Measurements from ENCODE around the gene RCAN2. TPM values are rescaled to one million over a fixed set of nuclear protein-coding genes. Genes with fewer than 3 reads are reported as not detected.

Gene RCAN2
- total RNA-seq, 4 donors from 2014 or later: 28.7 to 79.1 (median 36.3) TPM

GRCh38 chr6:46210294-46210693, 281.0 kb downstream of the RCAN2 start:
- DNase-seq (ENCODE audit: extremely low spot score): no peak
- H3K27me3 ChIP-seq: no peaks in the 10 kb centered on the region
- H3K4me3 ChIP-seq: no peak overlapping the region
- TF ChIP-seq CTCF (IDR thresholded peaks at IDR 0.05): no peak
- no peak for TF ChIP-seq EP300 (IDR thresholded peaks at IDR 0.05)
- no peak for TF ChIP-seq POLR2A (IDR thresholded peaks at IDR 0.05; ENCODE audit: low read depth)
- no peak for TF ChIP-seq POLR2AphosphoS5 (IDR thresholded peaks at IDR 0.05)
- no peak overlapping the region for H3K27ac ChIP-seq (replicated peaks in 1 of 4)
- H3K4me1 ChIP-seq: no peaks in the 10 kb centered on the region
- intact Hi-C loops (cut with DNase I): no loop called here
- 85% methylated on average over 5 of the region's 5 CpGs for WGBS
- no peaks in the 10 kb centered on the region for H3K36me3 ChIP-seq
- no peaks in the 10 kb centered on the region for H3K9me3 ChIP-seq

- no peaks in the 10 kb centered on the region for H3K9me3 ChIP-seq
- no peaks in the 10 kb centered on the region for H3K4me1 ChIP-seq
- H3K27ac ChIP-seq (replicated peaks in 1 of 4): no peak overlapping the region
- DNase-seq (ENCODE audit: extremely low spot score): no peak
- H3K36me3 ChIP-seq: no peaks in the 10 kb centered on the region
- H3K4me3 ChIP-seq: no peak overlapping the region
- TF ChIP-seq EP300 (IDR thresholded peaks at IDR 0.05) (no peak), CTCF (IDR thresholded peaks at IDR 0.05) (no peak), POLR2A (IDR thresholded peaks at IDR 0.05; ENCODE audit: low read depth) (no peak), POLR2AphosphoS5 (IDR thresholded peaks at IDR 0.05) (no peak)
- no peaks in the 10 kb centered on the region for H3K27me3 ChIP-seq
- intact Hi-C loops (cut with DNase I): no loop called here
These were observed 282.9 kb downstream of the RCAN2 start for GRCh38 chr6:46208303-46208702.

GRCh38 chr6:46207174-46207573, 284.1 kb downstream of the RCAN2 start:
- H3K36me3 ChIP-seq: no peaks in the 10 kb centered on the region
- no peak overlapping the region for H3K27ac ChIP-seq (replicated peaks in 1 of 4)
- TF ChIP-seq CTCF (IDR thresholded peaks at IDR 0.05): no peak
- no peak for TF ChIP-seq EP300 (IDR thresholded peaks at IDR 0.05)
- TF ChIP-seq POLR2A (IDR thresholded peaks at IDR 0.05; ENCODE audit: low read depth): no peak
- TF ChIP-seq POLR2AphosphoS5 (IDR thresholded peaks at IDR 0.05): no peak
- no peak for DNase-seq (ENCODE audit: extremely low spot score)
- H3K4me3 ChIP-seq: no peak overlapping the region
- intact Hi-C loops (cut with DNase I): no loop called here
- H3K9me3 ChIP-seq: peaks cover 0 to 7% (median 0%) of the 10 kb centered on the region in 4 donors
- no peaks in the 10 kb centered on the region for H3K4me1 ChIP-seq
- no peaks in the 10 kb centered on the region for H3K27me3 ChIP-seq
- WGBS: 96% methylated on average over 3 of the region's 3 CpGs

- no peaks in the 10 kb centered on the region for H3K27me3 ChIP-seq
- H3K36me3 ChIP-seq: no peaks in the 10 kb centered on the region
- TF ChIP-seq EP300 (IDR thresholded peaks at IDR 0.05) (no peak), POLR2A (IDR thresholded peaks at IDR 0.05; ENCODE audit: low read depth) (no peak), CTCF (IDR thresholded peaks at IDR 0.05) (no peak), POLR2AphosphoS5 (IDR thresholded peaks at IDR 0.05) (no peak)
- peaks cover 0 to 7% (median 0%) of the 10 kb centered on the region in 4 donors for H3K9me3 ChIP-seq
- no peaks in the 10 kb centered on the region for H3K4me1 ChIP-seq
- 87% methylated on average over 19 of the region's 29 CpGs for WGBS
- intact Hi-C loops (cut with DNase I): no loop called here
- H3K27ac ChIP-seq (replicated peaks in 1 of 4): no peak overlapping the region
- H3K4me3 ChIP-seq: no peak overlapping the region
- peak; percentile 86 for DNase-seq (ENCODE audit: extremely low spot score)
These were observed 286.2 kb downstream of the RCAN2 start for GRCh38 chr6:46204880-46205650.

All from esophagus muscularis mucosa (tissue), 4 donors.